HG02981 (cell line): Measurements from ENCODE around the gene UBL7.

ENCODE experiments used
- ATAC-seq: cut with Tn5 transposase; IDR thresholded peaks from one replicate; pipeline ENCODE4 v1.9.1; 2021; ENCODE audit warnings: mild to moderate bottlenecking, moderate library complexity; ENCODE audit not compliant: unreplicated experiment

UBL7 gene

DNA sequence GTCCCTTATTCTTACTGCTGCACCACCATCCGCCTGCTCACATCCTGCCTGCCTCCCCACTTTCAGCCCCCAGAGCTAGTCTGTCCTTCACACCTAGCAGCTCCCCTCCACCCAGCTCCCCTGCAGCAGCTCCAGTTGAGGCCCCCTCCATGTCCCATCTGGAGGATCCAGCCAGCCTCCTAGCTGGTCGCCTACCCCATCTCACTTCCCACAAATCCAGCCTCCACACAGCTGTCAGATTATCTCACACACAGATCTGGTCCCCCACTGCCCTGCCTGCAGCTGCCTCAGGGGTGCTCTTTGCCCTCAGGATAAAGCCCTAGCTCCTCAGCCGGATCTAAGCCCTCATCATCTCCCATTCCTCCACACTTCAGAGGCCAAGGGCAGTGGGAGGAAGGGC lies 18.4 kb downstream of the UBL7 start:
- no peak for ATAC-seq

DNA sequence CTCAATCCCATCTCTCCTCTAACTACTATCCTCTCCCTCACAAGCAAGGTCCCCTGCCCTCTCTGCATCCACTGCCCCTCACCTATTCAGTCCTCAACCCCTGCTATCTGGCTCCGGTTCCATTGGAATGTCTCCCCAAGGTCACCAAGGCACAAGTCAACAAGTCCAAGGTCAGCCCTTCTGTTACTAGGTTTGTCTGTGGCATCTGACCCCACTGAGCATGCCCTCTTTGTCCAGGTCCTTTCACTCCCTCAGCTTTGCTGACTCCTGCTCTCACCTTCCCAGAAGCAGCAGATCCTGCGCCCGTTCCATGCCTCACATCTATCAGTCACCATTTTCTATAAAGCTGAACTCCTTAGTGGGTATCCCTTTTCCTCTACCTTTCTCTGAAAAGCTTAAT lies 18.9 kb downstream of the UBL7 start:
- ATAC-seq, result no peak

DNA sequence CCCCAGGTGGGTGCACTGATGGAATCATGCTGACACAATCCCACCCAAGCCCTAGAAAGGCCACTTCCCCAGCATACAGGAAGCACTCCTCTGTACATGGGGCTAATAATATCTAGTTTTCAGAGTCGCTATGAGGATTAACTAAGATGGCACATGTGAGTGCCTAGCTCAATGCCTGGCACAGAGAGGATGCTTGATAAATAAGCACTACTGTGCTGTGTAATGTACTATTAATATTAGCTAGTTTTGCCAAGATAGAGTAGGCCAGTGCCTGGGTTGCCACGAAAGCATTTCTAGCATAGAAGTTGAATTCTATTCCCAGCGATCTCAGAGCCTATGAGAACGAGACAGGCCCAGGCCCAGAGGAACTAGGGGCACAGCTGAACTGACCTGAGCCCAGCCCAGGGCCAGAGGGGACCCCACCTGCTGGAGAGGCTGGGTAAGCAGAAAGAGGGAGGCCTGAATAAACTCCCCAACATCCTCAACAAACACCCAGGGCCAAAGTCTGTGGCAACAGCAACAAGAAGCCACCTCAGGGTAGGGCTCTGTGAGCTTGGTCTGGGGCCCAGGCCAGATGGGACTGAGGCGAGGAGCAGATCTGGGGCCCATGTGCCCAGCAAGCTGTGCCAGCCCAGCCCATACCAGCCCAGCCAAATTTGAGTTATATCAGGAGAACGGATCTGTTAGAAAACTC lies 19.6 kb downstream of the UBL7 start:
- no peak for ATAC-seq

DNA sequence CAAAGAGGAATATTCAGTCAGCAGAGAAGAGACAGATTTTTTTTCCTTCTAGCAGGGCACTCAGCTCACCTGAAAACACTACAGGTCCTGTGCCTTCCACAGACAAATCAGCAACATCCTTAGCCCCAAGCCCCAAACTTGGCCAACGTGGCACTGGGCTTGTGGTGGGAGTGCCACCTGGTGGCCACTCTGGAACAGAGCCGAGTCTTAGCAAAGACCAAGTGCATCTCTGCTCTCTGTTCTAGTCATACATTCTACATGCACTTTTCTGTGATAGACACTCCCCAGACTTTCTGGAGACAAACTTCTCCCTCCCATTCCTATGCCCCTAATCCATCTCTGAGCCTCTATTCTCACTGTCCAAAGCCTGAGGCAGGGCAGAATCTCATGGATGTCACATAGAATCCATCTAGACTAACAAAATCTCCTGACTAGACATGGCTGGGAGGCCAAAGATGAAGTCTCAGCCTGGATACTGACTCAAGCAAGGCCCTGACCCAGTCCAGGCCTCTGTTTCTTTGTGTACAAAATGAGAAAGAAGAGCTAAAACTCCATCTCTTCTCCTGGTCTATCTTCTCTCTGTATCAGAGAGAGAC lies 22.1 kb downstream of the UBL7 start:
- peak; percentile 43 for ATAC-seq

DNA sequence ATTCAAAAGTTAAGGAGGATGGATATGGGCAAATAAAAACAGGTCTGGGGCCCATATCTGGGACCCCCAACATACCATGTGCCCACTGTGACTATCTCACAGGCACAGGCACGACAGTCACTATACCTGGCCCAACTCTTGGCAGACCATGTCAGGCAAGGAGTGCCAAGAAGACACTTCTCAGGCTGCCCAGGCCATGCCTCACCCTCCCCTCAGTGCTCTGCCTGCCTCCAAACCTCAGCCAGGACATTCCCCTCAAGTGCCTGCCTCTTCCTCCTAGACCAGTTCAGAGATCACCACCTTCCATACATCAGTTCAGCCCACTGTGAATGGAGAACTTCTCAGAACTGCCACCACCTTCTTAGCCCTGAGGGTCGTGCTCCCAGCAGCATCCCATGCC lies 22.8 kb downstream of the UBL7 start:
- ATAC-seq, result no peak

DNA sequence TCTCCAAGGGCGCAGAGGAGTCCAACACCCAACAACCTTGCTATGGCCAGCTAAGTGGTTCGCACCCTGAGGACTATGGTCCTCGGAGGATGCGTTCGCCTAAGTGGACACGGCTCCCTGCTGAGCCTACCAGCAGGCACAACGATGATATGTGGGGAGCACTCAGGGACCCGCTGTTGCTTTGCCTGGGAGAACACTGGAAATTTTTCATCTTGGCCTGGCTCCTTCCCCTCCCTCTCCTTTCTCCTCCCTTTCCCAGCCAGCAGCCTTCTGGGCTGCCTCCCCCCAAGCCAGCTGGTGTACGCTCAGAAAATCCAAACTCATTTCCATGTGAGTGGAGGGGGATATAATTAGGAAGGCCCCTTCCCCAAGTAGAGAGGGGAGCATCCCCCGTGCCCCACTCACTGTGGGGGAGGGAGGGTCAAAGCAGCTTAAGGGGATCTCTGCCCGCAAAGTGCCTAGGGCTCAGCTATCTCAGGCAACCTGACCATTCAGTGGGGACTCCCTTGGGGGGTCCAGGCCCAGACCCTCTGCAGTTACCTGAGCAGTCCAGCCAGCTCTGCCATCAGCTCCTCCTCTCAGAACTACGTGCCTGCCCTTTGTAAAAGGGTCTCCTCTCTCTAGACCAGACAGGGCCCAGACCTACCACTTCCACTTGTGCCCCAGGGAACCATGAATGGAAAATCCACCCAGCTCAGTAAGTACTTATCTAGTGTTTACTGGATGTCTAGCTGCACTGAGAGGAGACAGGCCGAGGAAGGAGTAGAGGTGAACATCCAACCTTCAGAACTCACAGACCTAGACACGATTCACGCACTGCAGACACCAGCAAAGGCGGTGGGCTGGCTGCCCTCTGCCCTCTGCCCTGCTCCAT lies 26.5 kb downstream of the UBL7 start:
- no peak for ATAC-seq

DNA sequence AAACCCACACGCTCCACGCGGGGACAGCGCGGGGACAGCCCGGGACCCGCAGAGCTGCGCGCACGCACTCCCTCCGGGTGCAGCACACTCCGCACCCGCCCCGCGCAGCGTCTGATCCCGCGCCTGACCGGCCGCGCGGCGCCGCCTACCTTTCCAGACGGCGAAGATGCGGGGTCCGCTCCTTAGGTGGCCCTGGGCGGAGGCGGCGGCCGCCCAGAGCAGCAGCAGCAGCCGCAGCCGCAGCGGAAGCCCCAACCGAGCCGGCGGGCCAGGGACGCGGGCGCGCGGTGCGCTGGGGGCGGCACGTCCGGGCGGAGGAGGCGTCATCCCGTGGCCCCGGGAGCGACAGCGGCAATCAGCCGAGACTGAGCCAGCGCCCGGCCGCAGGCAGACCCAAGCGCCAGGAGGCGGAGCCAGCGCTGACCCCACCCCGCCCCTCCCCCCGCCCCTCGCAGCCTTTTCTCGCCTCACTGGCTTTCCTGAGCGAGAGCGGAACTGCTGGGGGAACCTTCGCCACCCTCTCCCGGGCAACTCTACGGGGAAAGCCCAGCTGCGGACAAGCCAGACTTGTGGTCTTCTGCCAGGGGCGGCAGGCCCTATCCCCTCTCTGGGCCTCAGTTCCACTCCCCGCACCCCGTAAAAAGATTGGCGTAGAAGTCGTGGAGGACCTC lies 27.2 kb downstream of the UBL7 start, which contains the start of gene SEMA7A:
Gene SEMA7A (minus strand): TSS at position 367 of the 671 bp plus-strand sequence. CDS start 40 bp downstream, at position 327.
- ATAC-seq, result peak; percentile 69

DNA sequence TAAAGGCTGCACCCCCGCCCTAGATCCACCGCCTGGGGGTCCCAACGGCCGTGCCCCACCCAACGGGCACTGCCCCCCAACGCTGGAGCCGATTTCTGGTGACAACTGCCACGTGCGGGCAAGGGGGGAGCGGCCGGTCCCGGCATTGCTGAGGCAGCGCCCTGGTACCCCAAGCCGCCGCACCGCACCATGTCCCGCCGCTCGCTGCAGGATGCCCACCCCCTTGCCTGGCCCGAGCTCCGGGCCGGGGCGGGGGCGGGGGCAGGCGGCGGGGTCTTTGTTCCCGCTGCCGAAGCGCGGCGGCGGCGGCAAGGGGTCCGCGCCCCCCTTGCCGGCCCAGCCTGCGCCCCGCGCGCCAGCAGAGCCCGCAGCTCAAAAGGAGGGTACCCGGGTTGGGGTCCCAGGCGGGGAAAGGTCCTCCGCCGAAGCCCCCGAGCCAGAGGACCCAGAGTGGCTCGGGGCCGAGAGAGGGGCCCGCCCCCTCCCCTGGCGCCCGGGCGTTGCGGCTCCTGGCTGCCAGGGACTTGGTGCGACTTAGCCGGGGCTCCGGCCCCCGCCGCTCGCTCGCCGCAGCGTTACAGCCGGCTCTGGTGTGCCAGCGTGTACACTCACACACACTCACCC lies 27.9 kb downstream of the UBL7 start:
- ATAC-seq, result peak; percentile 14

DNA sequence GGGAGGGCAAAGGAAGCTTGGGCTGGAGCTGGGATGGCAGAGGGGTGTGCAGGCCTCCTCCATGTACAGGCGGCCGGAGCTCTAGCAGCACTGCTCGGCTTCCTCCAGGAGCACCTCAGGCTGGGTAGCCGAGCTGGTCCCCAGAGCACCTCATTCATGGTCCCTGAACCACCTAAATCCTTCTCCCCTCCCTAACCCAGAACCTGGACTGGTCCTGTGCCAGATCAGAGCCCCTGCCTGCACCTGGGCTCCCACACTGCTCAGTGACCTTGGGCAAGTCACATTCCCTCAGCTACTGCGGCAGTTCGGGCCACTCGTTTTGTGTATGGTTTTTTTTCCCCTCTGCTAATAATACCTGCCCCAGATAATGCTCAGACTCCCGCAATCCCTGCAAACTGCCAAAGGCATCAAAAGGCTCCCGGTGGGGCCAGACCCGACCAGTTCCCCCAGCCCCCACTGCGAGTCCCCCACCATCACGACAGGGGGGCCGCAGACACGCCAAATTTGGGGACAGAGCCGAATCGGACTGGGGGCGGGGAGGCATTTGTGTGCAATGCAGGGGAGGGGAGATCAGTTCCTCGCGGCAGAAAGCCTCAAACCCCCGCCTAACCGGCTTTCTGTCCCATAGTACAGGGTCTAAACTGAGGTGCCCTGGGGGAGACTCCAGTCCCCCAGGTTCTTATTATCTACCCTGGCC lies 28.5 kb downstream of the UBL7 start:
- no peak for ATAC-seq

DNA sequence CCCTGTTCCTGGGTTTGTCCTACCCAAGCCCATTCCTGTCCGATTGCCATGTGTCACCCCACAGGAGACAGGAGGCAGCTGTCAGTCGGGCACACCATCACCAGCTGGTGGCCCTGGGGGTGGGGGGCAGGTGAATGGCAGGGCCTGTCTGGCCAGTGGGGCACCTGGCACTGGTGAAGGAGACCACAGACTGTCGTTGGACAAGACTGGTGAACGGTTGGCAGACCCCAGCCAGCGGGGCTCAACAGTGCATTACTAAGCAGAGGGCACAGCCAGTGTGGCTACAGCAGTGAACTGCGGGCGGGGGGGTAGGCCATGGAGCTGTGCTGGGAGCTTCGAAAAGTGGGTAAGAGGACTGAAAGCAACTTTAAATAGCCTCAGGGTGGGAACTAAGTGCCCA lies 29.3 kb downstream of the UBL7 start:
- ATAC-seq, result no peak

DNA sequence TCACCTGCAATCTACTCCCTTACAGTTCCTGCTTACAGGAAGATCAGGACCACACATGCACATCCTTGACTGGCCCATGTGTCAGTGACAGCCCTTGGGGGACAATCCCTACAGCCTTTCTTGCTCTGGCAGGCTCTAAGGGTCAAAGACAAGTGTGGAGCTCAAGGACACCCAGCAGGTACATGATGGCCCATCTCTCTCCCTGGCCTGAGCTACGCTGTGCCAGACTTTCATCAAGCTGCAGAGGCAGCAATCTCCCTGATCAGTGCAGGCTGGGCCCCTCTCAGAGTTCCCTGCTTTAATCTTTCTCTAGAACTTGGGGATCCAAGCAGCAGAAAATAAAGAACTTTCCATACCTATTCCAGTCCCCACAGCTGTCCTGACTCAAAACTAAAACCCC lies 29.8 kb downstream of the UBL7 start:
- ATAC-seq, result no peak

DNA sequence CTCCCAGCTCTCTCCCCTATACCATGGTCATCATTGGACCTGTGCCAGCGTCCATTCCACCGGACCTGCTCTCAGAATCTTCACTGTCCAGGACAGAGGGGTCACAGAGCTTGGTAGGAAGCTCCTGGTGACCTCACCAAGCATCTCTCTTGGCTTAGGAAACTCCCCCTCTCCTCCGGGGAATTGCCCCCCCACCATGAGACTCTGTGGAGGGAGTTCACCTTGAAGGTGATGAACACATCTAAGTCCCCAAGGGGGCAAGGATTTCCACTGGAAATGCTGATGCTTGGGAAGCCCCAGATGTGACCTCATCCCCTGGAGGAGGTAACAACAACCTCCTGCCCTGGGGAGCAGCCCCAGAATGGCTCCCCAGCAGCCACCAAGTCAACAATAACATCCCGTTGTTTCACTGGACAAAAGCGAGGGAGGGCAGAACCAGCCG lies 30.4 kb downstream of the UBL7 start:
- ATAC-seq, result no peak

DNA sequence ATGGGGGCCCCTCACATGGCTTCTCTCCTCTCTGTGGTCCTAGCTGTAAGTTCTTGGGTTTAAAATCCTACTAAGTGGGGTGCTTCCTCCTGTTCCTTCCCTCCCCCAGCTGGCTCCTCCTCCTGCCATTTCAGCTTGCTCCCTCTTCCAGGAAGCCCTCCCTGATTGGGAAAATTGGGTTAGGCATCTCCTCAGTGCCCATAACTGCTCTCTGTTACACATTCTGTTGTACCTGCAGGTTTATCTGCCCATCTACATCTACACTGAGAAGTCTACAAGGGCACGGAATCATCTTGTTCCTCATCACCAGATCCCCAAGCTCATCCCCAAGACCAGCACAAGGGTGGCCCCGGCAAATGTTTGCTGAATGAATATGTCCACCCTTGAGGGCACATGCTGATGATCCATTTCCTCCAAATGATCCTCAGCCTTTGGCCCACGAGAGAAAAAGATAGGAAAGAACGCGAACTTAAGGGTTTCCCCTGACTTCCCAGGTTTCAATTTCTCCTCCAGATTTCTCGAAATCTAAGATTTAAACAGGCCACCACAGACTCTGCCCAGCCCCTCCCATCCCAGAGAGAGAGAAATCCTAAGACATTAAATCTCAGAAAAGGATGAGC lies 31.1 kb downstream of the UBL7 start:
- no peak for ATAC-seq

DNA sequence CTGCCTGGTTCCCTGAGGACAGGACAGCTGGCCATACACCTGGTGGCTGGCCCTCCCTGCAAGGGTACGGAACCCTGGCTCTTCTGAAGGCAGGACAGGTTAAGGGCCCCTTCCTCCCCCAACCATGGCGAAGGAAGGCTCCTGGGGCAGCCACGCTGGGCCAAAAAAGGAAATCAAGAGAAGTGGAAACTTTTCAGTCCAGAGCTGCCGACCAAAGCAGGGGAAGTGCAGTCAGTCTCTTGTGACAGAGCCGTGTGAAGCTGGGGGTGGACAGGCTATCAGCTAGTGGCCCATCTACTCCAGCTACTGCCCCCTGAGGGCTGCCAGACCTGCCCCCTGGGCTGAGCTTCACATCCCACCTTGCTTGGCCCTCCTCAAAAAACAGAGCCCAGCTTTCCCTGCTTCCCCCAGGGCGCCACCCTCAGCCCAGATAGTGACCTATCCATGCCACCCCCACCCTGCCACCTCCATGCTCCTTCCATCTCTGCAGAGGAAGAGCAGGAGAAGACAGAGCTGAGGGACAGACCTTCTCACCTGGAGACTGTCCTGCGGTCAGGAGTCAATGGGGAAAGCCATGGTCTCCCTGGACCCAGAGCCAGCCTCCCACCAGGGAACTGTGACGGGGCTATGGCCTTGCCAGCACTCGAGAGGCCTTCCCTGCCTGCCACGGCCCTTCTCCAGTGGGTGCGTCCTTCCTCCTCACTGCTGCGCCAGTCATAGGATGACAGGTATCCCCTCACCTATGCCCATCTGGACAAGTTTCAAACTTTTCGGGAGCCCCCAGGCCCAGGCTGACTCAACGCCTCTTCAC lies 31.8 kb downstream of the UBL7 start:
- ATAC-seq, result no peak

DNA sequence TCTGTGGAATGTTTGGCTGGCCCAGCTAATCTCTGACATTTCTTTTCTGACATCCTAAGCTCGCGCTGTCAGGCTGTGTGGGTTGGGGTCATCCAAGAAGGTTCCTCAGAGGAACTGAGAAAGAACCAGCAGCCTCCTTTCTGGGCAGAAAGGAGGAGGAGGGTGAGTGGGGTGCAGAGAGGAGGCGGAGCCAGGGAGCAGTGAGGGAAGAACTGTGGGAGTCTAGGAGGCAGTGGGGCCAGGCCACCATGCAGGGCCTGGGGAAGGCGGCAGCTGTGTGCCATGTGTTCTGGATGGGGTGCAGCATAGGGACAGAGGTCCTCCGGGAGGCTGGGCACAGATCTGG lies 32.5 kb downstream of the UBL7 start:
- no peak for ATAC-seq

DNA sequence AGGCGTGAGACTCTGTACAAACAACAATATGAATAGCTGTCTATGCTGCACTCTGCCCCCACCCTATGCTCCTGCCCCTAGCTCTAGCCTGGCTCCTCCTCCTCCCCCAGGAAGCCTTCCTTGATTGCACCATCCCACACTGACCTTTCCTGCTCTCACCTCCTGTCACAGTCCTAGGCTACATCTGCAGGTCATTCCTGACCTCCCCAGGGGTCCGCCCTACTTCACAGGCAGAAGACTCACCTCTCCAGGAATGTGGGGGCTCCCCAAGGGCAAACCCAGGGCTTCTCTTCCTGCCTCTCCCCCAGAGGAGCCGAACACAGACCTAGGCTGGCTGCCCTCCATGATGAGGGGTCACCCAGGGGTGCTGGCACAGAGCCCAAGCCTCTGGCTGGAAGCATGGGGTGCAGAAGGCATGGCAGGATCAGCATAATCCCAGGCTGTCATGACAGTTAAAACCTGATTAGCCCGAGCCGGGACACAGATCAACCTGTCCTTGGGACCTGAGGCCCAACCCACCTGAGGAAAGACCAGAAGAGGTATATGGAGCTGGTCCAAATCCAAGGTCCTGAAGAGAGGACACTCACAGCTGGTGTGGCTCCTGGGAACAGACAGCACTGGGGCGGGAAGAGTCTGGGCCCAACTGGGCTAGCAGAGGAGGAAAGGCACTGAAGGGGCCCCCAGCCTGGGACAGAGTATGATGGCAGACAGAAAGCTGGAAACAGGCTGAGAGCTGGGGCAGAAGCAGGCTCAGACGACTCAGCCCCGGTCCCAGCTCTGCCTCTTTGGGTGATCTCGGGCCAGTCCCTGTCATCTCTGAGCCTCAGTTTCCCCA lies 33.1 kb downstream of the UBL7 start:
- ATAC-seq, result no peak

DNA sequence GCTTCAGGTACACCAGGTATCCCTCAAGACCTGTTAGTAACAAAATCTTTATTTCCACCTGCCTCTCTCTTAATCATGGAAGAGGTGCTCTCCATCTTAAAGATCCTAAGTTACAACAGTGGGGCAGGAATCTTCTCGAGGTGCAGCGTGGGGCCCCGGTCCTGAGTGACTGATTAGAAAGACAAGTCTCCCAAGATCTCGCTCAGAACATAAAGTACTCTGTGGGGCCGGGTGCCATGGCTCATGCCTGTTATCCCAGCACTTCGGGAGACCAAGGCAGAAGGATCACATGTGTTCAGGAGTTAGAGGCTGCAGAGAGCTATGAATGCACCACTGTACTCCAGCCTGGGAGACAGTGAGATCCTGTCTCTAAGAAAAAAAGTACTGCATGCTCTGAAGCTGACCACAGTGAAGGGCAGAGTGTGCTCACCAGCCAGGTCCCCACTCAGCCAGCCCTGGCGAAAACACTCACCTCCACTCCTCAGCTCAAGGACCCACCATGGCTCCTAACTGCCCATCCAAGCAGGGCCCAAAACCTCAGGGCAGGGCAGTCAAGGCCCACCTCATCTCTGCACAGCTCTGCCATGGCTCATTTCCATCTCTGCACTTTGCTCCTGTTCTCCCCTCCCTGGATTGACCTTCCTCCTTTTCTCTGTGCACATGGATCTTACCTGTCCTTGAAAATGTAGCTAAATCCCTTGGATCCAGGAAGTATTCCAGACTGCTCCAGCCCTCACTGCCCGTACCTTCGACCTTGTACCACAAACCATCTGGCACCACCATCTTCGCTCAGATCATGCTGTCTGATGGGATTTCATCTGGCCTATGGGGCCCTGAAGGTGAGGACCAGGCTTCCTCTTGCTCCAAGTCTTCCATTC lies 34.3 kb downstream of the UBL7 start:
- no peak for ATAC-seq
